Hematopoietic multipotent progenitor cell treated with erythropoietin and hydrocortisone succinate and interleukin-3 and kit ligand, for 4 days (in vitro differentiated cells): ENCODE results near the gene MST1R.

Experiments
- DNase-seq: peaks from one replicate; pipeline ENCODE4 v3.0.0-alpha.2; 2015

The MST1R gene

GRCh38 chr3:49873623-49874022 is 30.1 kb downstream of the MST1R start:
- DNase-seq: no peak

GRCh38 chr3:49872801-49873281 is 30.8 kb downstream of the MST1R start:
- DNase-seq: peak; percentile 51

- no peak for DNase-seq
Observed at GRCh38 chr3:49871531-49872153, 32.0 kb downstream of the MST1R start.

- DNase-seq: peak; percentile 41
Observed at GRCh38 chr3:49869525-49870126, 34.0 kb downstream of the MST1R start, which contains the start of gene CAMKV. Gene CAMKV, minus strand, starts transcription at chr3:49869906. Its CDS starts 7,518 bp downstream, at chr3:49862388.

- DNase-seq: no peak
Observed at GRCh38 chr3:49868862-49869466, 34.7 kb downstream of the MST1R start.

GRCh38 chr3:49867871-49868321 is 35.8 kb downstream of the MST1R start:
- peak; percentile 84 for DNase-seq

- no peak for DNase-seq
Observed at GRCh38 chr3:49867400-49867799, 36.3 kb downstream of the MST1R start.

GRCh38 chr3:49865198-49865784 is 38.4 kb downstream of the MST1R start:
- DNase-seq: no peak

- DNase-seq: no peak
Observed at GRCh38 chr3:49864505-49864904, 39.2 kb downstream of the MST1R start.

- DNase-seq: no peak
Observed at GRCh38 chr3:49859576-49860305, 43.9 kb downstream of the MST1R start.

- peak; percentile 98 for DNase-seq
Observed at GRCh38 chr3:49856181-49857005, 47.3 kb downstream of the MST1R start, which contains the start of gene TRAIP. Gene TRAIP, minus strand, starts transcription at chr3:49856564. Its CDS starts 111 bp downstream, at chr3:49856453.

GRCh38 chr3:49855662-49856061 is 48.0 kb downstream of the MST1R start:
- no peak for DNase-seq

- no peak for DNase-seq
Observed at GRCh38 chr3:49845694-49846093, 58.0 kb downstream of the MST1R start.

- DNase-seq: no peak
Observed at GRCh38 chr3:49844464-49845183, 59.0 kb downstream of the MST1R start.

- DNase-seq: no peak
Observed at GRCh38 chr3:49842843-49843517, 60.7 kb downstream of the MST1R start.

- no peak for DNase-seq
Observed at GRCh38 chr3:49841806-49842205, 61.9 kb downstream of the MST1R start.

GRCh38 chr3:49841126-49841696 is 62.5 kb downstream of the MST1R start:
- DNase-seq: peak; percentile 77

- DNase-seq: no peak
Observed at GRCh38 chr3:49840388-49840787, 63.3 kb downstream of the MST1R start.

- peak; percentile 94 for DNase-seq
Observed at GRCh38 chr3:49839193-49839809, 64.4 kb downstream of the MST1R start.
